GM21825 (cell line): ENCODE results near the gene PTGES2.

Source experiments
- ATAC-seq: cut with Tn5 transposase; IDR thresholded peaks from one replicate; pipeline ENCODE4 v1.9.1; 2021; ENCODE audit warnings: mild to moderate bottlenecking, moderate library complexity; ENCODE audit not compliant: unreplicated experiment

Gene PTGES2

DNA sequence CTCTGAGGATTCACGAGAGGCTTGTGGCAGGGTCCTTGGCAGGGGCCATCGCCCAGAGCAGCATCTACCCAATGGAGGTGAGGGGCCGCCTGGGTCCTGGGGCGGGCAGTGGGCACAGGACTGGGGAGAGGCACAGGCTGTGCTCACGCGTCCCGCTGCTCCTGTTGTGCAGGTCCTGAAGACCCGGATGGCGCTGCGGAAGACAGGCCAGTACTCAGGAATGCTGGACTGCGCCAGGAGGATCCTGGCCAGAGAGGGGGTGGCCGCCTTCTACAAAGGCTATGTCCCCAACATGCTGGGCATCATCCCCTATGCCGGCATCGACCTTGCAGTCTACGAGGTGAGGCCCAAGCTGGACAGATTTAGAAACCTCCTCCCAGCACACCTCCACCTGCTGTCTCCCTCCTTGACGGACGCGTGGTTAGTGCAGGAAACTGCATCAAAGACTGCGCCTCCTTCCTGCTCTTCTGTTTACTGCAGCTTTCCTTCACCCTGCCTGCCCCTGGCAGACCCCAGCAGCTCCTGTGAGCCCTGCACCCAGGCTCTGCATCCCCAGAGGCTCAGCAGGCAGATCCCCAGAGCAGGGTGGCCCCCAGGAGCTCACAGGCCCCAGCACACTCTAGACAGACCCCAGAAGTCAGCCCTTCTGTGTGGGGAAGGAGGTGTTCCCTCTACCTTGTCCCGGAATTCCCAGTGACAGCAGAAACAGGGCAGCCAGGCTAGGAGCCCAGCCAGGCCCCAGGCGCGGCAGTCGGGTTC, 21.2 kb downstream of the PTGES2 start:
- no peak for ATAC-seq

DNA sequence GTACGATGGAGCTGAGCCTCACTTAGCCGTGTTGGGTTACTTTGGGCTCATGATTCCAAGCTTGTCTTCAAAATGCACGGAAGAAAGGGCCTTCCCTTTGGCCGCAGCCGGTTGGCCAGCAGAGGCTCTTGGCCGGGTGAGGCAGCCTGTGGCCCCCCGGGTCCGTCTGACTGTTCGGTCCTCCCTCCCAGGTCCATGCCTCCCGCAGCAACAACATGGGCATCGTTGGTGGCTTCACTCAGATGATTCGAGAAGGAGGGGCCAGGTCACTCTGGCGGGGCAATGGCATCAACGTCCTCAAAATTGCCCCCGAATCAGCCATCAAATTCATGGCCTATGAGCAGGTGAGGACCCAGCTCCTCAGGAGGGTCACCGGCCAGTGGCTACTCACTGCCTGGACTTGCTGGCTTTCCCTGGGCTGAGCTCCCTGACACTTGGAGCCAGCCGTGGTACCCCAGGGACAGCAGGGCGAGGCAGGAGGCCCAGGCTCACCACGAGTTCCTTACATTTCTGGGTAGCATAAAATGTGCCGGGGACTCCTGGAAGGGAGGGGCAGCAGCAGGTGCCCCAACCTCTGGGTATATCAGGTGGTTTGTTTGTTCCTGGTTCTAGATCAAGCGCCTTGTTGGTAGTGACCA, 21.9 kb downstream of the PTGES2 start:
- no peak for ATAC-seq

- ATAC-seq: no peak
These were observed 23.3 kb downstream of the PTGES2 start for GRCh38 chr9:128104171-128104618.

- ATAC-seq: no peak
These were observed 24.0 kb downstream of the PTGES2 start for GRCh38 chr9:128103589-128103962.

GRCh38 chr9:128102861-128103588, 24.5 kb downstream of the PTGES2 start:
- no peak for ATAC-seq

DNA sequence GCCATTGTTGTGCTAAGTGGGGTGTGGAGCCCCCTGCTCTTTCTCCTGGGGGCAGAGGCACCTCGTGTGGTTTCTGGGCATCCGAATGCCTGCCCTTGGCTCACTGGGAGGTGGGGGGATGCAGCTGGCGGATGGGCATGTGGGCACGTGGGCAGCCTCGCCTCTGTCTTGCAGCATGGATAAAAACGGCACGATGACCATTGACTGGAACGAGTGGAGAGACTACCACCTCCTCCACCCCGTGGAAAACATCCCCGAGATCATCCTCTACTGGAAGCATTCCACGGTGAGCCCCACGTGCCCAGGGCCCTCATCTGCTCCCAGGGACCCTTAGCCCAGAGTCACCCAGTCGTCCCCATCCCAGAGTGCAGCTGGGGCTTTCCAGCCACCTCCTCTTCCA, 25.3 kb downstream of the PTGES2 start:
- no peak for ATAC-seq

- no peak for ATAC-seq
These were observed 25.8 kb downstream of the PTGES2 start for GRCh38 chr9:128101690-128102089.

DNA sequence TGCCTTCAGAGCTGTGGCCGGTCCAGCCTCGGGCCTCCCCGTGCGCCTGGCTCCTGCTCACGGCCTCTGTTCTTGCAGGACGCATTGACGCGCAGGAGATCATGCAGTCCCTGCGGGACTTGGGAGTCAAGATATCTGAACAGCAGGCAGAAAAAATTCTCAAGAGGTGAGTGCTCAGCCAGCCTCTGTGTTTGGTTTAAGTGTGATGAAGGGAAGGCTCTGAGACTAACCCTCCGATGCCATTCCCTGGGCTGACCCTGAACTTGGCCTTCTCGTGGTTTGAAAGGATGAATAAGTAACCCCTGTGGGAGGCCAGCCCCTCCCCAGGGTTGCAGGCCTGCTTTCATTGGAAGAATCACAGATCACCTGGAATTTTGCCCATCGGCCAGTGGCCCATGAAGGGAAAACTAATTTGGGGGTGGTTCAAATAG, 26.3 kb downstream of the PTGES2 start:
- ATAC-seq: no peak

DNA sequence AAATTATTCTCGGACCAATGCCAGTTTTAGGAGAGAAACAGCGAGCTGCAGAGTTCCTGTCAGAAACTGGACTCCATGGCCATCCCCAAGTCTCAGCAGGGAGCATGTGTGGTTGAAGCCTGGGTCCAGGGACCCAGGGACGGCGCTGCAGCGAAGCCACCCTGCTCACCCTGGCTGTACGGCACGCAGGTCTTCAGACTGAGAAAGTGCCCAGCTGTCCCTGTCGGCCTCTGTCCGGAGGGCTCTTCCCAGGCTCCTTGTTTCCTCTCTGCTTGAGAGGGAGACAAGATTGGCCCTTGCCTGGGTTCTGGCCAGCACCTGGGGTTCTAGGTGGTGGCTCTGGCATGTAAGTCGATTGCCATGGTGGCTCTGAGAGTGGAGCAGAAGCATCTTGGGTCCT, 26.9 kb downstream of the PTGES2 start:
- no peak for ATAC-seq

DNA sequence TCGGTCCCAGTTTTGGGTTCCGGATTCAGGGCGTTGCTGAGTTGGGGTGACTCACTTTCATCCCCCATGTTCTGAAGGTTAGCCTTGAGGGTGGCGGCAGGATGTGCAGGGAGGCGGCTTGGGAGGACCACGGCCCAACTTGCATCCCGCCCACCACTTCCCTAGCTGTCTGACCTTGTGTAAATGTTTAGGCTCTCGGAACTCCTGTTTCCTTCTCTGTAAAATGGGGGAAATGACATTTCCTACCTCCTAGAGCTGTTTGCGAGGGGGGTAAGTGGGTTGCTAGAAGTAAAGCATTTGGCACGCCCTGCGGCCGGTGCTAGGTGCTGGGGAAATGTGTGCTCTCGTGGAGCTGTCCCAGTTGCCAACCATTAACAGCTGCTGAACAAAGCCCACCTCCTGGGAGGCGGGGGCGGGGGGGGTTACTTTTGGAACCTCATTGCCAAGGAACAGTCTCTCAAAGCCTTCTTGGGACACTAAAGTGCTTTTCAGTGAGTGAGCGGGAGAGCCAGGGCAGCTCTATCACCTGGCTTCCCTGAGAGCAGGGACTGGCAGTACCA, 27.5 kb downstream of the PTGES2 start:
- ATAC-seq: no peak

- no peak for ATAC-seq
These were observed 28.1 kb downstream of the PTGES2 start for GRCh38 chr9:128099231-128099931.

- ATAC-seq: no peak
These were observed 29.0 kb downstream of the PTGES2 start for GRCh38 chr9:128098297-128099230.

- no peak for ATAC-seq
These were observed 29.8 kb downstream of the PTGES2 start for GRCh38 chr9:128097543-128098296.

DNA sequence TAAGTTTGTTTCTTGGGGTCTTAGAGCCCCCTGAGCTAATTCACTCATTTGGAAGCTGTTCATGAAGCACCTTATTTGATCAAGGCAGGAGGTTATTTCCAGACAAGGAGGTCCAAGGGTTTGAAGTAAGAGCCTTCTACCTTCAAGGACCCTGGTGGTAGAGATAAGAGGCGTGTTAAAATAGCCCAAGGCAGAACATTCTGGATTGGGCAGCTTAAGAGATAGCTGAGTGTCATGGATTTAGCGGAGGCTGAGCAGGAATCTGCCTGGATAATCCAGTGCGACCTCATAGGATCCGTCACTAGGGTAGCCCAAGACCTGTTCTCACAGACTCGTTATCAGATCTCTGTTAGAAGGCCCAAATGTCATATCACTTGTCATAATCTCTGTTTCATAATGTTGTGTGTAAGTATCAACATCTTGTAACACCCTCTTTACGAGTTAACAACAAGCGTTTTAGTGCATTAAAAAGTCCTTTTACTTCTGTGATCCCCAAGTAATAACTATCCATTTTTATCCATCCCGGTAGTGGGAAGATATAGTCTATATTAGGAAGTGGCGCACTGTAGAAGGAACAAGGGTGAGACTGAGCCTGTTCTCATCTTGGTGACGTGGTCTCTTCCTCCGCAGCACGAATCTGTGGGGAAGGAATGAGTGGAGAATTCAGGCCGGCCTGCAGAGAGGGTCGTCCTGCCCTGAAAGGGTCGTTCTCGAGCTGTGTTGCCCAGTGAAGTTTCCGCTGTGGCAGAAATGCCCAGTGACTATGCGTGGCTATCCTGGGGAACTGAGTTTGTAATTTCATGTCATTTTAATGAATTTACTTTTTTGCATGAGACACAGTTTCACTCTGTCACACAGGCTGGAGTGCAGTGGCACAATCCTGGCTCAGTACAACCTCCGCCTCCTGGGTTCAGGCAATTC, 30.7 kb downstream of the PTGES2 start:
- ATAC-seq: no peak

GRCh38 chr9:128094950-128095544, 32.5 kb downstream of the PTGES2 start:
- no peak for ATAC-seq

- ATAC-seq: peak; percentile 92
These were observed 33.2 kb downstream of the PTGES2 start for GRCh38 chr9:128094166-128094949.

DNA sequence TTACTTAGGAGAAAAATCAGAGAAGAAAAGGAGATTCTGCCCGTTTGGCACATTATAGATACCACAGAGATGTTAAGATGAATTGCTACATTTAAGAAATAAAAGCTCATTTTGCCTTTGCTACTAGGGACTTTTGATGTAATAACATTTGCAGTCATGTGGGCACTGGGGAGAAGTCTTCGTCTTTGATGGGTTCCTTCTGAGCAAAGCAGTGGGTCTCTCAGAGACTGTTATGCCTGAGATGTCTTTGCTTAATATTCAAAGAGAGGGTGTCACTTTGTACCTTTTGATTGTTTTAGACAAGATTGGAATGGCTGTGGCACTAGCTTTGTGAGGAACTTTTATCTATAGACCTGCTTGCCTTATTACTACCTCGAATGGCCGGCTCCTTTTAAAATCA, 34.5 kb downstream of the PTGES2 start:
- no peak for ATAC-seq
